ENCODE results near the gene PLEKHA6.

DNA sequence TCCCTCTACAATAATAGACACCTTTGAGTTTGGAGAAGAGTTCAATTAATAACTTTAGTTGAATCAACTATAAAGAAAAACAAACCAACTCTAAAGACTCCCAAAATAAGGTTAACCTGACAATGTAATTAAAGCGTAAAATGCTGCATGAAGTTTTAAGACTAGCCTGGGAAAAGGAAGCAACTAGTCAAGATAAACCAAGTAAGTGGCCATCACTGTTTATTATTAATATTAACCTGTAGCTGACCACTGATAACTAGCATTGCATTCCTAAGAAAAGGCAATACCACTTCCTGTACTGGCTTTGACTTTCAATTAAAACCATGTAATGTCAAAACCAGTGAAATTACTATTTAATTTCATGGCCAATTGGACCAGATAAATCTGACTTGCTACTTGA lies 48.9 kb upstream of the PLEKHA6 start:
- TF ChIP-seq TCF4 (CRISPR knock-in tag; IDR thresholded peaks at IDR 0.05; ENCODE audit: borderline replicate concordance) (no peak), ARNTL (CRISPR knock-in tag; IDR thresholded peaks at IDR 0.05; ENCODE audit: borderline replicate concordance, low read depth) (no peak), RARB (CRISPR knock-in tag; IDR thresholded peaks at IDR 0.05) (no peak)
